GM18507 (cell line): ENCODE results near the gene DPP4.

Source experiments
- DNase-seq: peaks from one replicate; pipeline ENCODE4 v3.0.0; 2011; ENCODE audit warnings: low read depth; ENCODE audit not compliant: insufficient read length; ENCODE audit errors: extremely low spot score
- FAIRE-seq: peaks from 2 replicates; lab custom pipeline; 2011; peaks lifted over from hg19 to GRCh38; lab: Jason Lieb, UNC

DPP4 gene

DNA sequence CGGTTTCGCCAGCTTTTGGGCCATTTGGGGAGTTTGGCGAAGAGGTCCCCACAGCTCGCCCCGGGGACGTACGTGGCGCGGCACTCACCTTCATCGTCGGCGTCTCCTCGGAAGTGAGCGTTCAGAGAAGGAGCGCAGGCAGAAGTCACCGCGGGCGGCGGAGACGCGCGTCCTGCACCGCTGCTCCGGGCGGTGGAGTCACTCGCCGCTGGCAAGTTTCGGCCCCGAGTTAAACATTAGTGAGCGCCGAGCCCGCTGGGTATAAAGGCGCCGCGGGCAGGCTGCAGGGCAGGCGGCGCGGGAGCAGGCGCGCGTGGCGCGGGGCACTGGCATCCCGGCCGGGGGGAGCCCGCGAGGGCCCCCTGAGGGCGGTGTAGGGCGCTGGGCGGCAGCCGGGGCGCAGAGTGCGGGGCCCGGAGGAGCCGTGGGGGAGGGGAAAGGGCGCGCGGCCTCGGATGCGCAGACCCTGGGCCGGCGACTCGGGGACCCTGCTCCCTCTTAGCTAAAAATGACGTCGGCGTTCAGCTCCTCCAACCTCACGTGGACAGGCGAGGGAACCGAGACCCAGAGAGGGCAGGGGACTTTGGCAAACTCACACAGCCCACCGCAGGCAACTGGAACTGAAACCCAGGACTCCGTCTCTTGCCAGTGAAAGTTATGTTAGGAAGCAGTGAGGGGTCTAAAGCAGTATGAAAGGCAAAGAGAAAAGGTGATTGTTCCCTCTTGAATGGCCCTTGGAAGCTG, at the start of gene DPP4:
TSS of gene DPP4 (minus strand) at position 328 of the 744 bp plus-strand sequence. CDS start at position 94, 234 bp downstream.
- DNase-seq (peak; percentile 82), FAIRE-seq (peak; percentile 90)

- DNase-seq (no peak), FAIRE-seq (no peak)
These were observed 44.4 kb upstream of the DPP4 start for GRCh38 chr2:162118166-162119031.

GRCh38 chr2:162116352-162116751, 42.3 kb upstream of the DPP4 start:
- DNase-seq (no peak), FAIRE-seq (no peak)

- FAIRE-seq: no peak
- no peak for DNase-seq
These were observed 41.1 kb upstream of the DPP4 start for GRCh38 chr2:162115076-162115475.

DNA sequence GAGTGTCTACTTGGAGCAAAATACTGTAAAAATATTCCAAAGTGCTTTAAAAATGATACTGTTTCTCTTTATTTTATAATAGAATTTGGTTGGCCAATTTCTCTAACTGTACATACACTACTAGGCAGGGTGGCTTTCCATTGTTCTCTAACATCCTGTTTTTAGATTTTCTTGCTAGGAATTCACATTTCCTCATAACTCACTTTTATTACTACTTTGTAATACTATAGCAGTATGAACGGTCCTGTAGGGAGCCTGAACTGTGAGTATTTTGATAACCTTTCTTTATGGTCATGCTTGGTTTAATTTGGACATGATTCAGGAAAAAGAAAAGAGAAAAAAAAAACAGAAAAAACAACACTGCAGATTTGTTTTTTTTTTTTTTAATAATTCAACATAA, 40.3 kb upstream of the DPP4 start:
- FAIRE-seq: no peak
- no peak for DNase-seq

DNA sequence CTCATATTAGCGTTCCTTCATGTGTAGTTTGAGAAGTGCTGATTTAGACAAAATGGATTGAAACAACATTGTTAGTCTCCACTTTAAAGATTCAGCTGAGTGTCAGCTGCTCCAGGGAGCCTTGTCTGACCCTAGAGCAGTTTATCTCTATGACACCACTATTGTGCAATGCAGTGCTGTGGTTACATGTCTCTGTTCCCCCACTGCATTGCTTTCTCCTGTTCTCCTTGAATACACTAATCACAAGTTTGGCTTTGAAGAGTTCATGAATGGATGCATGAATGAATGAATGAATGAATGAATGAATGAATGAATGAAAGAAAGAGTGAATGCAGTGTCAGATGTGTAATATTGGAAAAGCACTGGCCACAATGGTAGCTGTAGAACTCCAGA, 39.8 kb upstream of the DPP4 start:
- no peak for DNase-seq
- FAIRE-seq: no peak

GRCh38 chr2:162113088-162113775, 39.2 kb upstream of the DPP4 start:
- FAIRE-seq: no peak
- DNase-seq: no peak

GRCh38 chr2:162111958-162112850, 38.2 kb upstream of the DPP4 start:
- FAIRE-seq: no peak

DNA sequence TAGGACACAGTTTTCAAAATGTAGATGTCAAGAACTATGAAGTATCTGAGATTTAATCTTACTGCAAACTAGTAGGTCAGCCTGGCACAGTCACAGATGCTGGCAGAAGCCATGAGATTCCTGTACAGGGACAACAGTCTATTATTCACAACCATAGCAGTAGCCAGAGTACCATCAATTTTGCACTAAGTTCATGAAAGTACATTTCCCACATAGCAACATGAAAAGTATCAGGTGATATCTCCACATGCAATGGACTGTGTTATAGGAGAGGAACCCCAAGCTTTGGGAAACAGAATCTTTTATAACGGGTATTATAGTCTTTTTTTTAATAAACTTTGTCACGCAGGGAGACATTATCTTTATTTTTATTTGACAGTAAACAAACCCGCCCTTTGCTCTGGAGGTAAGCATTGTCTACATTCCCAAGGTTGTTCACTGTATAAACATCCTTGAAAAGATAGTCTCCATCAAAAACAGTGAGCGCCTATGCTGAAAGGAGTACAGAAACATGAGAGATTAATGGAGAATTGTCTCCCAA, 33.4 kb upstream of the DPP4 start:
- DNase-seq: no peak
- no peak for FAIRE-seq

More at GRCh38 chr2:162111958-162112850, 38.2 kb upstream of the DPP4 start:
- no peak for DNase-seq

DNA sequence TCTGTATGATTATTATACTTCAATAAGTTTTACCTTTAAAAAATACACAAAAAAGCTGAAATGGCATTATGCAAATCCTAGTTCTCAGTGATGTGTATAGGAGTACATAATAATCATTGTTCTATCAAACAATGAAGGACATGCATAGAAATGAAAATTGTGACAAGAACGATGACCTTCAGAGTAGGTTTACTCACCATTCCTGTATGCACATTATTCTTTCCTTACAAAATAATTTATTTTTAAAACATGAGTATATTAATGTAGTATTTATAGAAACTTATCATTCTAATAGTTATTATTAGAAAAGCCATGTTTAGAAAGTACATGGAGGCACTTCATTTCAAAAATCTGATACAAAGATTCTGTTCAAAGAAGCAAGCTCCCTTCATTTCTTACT, 32.7 kb upstream of the DPP4 start:
- FAIRE-seq (no peak), DNase-seq (no peak)

DNA sequence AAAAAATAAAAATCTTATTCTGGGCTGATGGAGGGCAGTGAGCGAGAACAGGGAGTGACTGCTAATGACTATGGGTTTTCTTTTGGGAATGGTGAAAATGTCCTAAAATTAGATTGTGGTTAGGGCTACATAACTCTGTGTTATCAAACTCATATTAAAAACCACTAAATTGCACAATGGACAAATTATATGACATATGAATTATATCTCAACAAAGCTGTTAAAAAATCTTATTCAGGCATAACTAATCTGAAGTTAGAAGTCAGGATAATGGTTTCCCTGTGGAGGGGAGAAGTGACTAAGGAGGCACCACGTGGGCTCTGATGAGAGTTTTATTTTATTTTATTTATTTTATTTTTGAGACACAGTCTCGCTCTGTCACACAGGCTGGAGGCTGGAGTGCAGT, 32.1 kb upstream of the DPP4 start:
- no peak for DNase-seq
- no peak for FAIRE-seq

- FAIRE-seq (no peak), DNase-seq (no peak)
These were observed 29.5 kb upstream of the DPP4 start for GRCh38 chr2:162103443-162104009.

DNA sequence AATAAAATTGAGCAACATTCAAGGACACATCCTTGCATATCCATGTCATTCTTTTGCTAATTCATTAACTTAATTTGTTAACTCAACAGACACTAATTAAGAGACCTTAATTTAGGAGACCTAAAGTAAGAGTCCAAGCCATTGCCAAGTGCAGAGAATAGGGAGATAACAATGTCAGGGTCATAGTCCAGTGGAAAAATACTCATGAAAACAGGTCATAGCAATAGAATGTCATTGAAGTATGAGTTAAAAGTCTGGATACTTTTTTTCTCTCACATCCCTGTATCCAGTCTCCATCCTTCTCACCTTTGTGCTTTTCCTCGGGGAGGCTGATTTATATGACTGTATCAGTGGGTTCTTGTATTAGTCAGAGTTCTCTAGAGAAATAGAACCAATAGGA, 26.6 kb upstream of the DPP4 start:
- FAIRE-seq: no peak
- no peak for DNase-seq

DNA sequence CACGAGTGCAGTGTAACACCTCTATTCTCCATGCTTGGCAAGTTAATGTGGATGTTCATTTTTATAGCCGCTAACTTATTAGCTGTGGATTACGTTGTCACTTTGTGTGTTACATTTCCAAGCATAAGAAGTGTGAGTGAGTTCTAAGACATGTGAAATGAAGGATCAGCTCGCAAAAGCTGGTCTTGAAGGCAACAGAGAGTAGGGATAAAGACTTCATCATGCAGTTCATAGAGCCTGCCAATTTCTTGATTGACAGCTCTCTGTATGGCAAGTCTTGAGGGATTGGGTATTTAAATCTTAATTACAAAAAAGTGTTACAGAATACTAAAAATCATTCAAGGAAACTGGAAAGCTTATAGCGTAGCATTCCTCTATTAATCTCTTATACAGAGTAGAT, 25.8 kb upstream of the DPP4 start:
- DNase-seq: no peak
- FAIRE-seq: no peak

- FAIRE-seq (no peak), DNase-seq (no peak)
These were observed 18.9 kb upstream of the DPP4 start for GRCh38 chr2:162092658-162093556.

DNA sequence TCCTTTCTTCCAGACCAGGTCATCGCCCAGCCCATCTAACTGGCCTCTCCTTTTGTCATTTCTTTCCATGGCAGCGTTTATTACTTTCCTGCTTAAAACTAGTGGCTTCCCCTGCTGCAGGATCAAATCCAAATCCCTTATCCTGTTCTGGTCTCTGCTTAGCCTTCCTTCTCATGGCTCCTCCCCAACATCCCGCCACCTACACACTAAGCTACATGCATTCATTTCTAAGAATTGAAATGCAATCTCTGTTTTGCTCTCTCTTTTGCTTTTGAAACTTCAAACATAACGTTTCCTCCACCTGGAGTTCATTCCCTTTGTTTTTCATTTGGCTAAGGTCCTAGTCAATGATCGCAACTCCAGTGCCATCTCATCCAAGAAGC, 18.0 kb upstream of the DPP4 start:
- FAIRE-seq: no peak
- DNase-seq: no peak

- no peak for DNase-seq
- no peak for FAIRE-seq
These were observed 17.5 kb upstream of the DPP4 start for GRCh38 chr2:162091325-162092007.
